ENCODE data around the gene OTOA.
"Not testable (repeated sequence)": the region's sequence is repeated elsewhere in the genome, so short reads cannot be mapped to it uniquely, and the experiment has no call there.

Gene OTOA

DNA sequence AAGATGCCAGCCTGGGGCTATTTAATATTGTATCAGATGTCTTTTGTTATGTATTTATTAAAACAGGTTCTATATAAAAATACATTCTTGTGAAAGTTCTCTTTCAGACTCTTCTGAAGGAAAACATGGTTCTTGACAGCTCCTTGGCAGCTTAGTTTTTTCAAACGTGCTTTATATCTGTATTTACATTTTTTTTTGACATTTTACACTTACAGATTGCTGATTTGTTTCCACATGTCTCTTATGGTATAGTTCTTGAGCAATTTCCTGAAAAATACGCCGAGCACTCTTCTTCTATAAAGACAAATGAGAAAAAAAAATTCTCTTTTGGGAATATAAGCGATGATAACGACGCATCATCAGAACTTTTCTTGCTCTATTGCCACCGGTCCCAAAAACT lies 20.9 kb upstream of the OTOA start:
- no peak for DNase-seq

DNA sequence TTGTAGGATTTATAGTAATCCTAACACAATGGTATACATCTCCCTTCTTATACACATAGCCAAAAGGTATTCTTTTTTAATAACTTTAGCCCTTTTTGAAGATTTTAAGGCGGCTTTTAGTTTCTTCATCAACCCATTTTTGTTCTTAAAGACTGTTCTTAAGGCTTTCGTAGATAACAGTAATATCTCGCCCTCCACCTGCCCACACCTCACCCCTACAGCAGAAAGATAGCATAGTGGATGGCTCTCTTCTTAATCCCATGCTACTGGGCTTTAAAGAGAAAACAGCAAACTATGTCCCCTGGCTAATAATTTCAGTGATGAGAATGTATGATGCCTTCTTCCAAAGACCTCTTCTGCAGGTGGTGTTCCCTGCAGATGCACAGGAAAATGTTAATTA lies 20.0 kb upstream of the OTOA start:
- no peak for DNase-seq

DNA sequence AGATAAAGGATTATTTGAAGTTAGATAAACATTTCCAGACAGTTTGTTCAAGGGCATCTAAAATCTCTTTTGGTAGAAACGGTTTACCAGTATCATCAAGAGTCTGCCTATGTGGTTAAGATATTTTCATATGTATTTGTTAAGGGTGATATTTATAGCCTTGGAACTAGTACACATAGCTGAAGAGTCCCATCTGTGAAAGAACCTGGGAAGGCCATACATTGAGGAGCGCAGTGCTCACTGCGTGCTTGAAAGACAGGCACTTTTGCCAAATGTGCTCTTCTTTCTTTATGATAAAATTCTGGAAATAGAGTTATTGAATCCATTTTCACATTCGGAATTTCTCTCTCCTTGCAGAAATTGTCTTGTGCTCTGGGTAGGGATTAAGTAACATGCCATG lies 19.1 kb upstream of the OTOA start:
- no peak for DNase-seq

DNA sequence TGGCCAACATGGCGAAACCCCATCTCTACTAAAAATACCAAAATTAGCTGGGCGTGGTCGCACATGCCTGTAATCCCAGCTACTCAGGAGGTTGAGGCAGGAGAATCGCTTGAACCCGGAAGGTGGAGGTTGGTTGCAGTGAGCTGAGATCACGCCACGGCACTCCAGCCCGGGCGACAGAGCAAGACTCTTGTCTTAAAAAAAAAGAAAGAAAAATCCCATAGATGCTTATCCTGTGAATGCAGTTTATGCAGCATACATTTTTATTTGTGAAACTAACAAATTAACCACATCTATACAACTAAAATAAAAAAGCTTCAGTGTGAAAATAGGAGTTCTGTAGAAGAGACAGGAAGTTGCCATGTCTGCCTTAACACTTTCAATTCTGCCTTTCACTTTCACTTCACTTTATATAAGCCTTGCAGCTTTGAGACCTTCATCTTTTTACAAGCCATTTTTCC lies 18.5 kb upstream of the OTOA start:
- DNase-seq: peak; percentile 29

DNA sequence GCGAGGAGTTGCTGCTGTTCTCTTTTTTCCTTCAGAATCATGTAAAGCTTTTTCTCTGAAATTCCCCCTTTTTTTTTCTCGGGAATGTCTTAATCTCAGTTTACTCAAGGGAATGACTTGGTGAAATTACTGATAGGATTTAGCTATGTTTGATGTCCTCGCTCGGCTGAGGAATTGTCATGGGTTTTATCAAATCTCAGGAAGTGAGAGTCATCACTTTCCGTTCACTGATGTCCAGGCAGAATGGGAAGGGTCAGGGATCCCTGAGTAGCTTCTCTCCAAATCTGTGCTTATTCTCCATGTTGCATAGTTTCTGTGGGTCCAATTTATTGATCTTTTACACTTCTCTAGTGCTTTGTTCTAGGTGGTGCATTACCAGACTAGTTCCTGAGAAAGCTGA lies 17.7 kb upstream of the OTOA start:
- DNase-seq: no peak

DNA sequence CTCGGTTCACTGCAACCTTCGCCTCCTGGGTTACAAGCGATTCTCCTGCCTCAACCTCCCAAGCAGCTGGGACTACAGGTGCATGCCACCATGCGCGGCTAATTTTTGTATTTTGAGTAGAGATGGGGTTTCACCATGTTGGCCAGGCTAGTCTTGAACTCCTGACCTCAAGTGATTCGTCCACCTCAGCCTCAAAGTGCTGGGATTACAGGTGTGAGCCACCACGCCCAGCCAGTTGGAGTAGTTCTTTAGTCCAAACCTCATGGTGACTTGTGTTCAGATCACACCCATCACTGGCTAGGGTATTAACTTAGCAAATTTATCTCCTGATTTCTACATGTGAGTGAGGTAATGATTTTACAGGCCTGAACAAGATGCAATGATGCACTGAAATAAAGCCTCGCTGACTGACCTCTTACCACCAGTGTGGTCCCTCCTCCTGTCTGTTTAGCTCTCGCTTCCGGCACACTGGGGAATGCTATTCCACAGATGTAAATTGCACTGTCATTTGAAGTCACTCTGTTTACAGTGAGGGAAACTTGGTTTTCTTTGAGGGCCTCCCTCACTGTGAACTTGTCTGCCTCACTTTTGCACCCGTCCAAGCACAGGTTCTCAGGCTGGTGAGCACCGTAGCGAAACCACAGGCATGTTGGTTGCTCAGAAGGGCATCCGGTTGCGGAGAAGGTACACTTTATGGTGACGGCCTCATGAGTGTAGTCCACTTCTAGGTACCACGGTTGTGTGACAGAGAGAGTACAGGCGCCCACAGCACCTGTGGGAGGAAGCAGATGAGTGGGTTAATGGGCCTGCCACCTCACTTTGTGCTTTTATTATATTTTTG lies 16.8 kb upstream of the OTOA start:
- peak; percentile 64 for DNase-seq

DNA sequence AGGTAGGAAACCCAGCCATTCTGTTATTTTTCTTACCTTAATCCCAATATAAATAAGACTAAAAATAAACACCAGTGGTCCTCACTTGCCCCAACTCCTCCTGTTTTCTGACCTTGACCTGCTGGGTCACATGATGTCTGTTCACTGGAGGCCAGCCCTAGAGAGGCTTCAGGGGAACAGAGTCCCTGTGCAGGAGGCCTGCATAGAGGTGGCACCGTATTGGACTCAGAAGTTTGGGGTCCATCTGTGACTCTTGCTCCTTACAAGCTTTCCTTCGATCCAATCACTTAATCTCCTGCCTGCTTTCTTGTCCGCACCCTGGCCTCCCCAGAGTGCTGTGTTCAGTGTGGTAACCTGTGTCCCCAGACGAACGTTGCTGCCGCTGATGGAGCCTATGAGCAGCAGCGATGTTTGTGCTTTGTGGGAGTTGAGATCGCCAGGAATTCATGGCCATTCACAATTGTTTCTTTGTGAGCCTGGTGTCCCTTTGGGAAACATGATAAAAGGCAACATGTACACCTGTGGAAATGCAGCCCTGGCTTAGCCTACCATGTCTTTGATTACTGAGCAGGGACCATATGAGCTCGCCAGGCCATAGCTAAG lies 16.1 kb upstream of the OTOA start:
- no peak for DNase-seq

DNA sequence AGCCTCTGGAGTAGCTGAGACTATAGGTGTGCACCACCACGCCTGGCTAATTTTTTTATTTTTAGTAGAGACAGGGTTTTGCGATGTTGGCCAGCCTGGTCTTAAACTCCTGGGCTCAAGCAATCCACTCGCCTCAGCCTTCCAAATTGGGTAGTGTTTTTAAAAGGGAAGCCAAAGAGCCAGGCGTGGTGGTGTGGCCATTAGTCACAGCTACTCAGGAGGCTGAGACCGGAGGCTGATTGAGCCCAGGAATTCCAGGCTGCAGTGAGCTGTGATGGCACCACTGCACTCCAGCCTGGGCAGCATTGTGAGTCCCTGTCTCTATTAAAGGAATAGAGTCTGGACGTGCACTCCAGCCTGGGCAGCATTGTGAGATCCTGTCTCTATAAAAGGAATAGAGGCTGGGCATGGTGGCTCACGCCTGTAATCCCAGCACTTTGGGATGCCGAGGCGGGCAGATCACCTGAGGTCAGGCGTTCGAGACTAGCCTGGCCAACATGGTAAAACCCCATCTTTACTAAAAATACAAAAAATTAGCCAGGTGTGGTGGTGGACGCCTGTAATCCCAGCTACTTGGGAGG lies 13.9 kb upstream of the OTOA start:
- DNase-seq: not testable (repeated sequence)

DNA sequence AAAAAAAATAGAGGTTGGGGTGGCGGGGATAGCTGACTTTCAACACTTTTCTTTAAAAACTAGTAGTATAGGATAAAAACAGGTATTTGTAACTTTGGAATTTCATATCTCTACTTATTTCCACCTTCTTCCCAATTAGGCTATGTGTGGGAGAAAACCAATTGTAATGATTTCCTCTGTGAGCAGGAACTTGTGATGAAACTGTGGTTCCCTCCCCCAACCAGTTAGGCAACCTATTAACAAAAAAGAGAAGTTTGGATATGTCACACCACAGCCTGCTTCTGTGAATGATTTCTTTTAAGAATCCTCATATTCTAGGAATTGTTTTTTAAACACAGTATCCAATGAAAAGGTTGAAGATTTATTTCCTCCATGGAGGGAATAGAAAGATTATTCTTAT lies 13.2 kb upstream of the OTOA start:
- no peak for DNase-seq

DNA sequence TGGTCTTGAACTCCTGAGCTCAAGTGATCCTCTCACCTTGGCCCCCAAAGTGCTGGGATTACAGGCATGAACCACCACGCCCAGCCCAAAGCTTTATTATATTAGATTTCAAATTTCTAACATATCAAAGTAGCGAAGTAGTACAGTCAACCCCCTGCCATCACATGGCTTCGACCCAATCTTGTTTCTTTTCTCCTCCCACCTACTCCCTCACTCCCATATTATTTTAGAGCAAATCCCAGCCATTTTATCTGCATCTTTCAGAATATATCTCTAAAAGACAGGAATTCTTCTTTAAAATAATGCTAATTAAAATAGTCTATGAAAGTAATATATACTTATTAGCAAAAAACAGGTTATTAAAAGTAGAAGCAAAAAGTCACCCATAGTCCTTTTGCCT lies 12.3 kb upstream of the OTOA start:
- DNase-seq: no peak

DNA sequence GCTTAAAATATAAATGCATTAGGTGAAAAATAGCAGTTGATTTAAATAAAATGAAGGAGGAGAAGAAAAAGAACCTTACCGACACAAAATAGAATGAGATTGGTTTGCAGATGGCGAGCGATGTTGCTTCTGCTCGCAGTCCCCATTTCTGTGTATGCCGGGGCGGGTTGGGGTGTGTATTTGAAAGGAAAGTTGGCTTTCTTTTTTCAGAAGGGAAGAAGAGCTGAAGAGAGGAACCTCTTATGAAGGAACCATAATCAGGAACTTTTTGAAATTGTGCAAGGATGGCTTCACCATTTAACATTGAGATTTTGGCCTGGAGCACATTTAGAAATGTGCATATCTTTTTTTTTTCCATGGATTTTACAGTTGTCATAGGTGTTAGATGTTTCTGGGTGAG lies 11.3 kb upstream of the OTOA start, which contains the start of gene IGSF6:
TSS of gene IGSF6 (minus strand) at position 156 of the 400 bp plus-strand sequence. CDS start at position 146, 10 bp downstream.
- no peak for DNase-seq

DNA sequence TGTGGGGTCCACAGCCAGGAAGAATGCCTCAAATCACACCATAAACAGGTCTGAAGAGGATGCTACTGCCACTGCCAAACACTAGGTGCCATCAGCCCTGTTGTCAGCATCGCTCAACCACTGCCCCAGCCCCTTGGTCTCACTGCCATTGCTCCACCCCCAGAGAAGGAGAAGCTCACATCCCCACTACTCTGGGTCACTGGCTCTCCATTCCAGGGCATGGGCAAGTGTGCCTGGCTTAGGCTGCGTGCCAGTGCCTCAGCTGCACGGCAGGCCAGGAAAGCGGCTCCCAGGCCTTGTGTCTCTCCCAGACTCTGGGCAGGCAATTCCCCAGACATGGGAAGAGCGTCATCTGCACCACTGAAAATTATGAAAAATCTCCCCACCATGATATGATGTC lies 10.2 kb upstream of the OTOA start:
- no peak for DNase-seq

DNA sequence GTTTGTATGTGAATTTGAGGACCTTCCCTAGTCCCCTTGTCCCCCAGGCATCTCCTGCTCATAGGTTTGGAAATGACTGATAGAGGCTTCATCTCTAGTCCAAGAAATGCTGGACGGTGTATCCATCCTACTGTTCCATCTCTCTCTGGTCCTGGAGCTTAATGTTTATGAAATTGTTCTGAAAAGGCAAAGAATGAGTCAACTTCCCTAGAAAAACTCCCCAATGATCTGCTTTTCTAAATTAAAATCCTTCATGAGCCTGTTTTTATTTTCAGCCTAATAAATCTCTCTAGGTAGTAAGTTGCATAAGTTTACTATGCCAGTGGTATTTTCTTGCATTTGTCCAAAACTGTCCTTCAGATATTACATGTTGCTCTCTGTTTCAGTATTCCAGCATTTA lies 9.3 kb upstream of the OTOA start:
- no peak for DNase-seq

DNA sequence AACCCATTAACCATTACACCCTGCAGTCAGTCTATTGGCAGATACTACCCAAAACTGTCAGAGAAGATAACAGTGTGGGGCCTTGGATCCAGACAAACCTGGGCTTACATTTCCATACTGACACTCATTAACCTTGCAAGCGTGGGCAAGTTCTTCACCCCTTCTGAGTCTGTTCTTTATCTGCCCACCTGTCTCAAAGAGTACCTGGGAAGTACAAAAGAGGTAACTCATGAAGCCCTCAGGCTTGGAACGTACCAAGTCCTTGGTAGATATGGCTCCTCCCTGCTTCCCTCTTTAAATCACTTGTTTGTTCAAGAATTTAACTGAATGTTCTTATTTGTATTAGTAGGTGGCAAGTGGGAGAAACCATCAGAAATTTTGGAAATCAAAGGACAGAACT lies 8.9 kb upstream of the OTOA start:
- DNase-seq: no peak

DNA sequence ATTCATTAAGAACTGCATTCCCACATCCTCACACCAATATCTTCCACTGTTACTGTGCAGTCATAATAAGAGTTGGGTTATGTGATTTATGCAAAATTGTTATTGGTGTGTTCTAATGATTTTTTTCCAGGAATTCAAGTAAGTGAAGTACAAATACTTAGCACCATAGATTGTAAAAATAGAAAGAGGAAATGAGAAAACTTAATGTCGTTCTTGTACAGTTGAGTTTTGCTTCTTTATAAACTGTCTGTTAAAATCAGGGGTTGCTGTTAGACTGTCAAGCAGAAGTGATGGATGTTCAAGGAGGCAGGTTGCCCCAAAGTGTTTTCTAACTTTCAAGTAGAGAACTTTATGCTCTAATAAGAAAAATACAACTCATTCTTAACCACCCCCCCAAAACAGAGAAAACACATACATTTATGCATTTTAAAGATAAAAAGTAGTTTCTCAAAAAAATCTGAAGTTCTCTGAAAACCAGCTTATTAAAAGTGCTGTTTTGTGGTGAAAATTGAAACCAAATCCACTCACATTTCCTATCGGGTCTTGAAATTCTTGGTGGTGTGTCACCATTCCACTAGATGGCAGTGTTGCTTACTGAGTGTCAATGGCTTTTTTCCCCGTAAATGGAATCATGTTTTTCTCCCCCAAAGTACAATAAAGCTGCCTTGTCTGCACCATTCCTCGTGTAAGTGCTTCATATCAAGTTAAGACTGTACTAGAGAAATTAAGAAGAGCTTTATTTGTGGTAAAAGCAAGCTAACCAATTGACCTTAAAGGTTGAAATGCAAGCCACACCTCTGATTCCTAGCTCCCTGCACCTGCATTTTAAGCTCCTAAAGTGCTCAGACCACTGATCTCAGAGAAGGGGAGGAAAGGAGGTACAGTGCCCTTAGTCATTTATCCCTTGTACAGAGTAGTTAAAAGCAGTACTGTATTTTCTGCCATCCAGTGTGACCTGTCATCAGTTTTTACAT lies 6.7 kb upstream of the OTOA start:
- no peak for DNase-seq

DNA sequence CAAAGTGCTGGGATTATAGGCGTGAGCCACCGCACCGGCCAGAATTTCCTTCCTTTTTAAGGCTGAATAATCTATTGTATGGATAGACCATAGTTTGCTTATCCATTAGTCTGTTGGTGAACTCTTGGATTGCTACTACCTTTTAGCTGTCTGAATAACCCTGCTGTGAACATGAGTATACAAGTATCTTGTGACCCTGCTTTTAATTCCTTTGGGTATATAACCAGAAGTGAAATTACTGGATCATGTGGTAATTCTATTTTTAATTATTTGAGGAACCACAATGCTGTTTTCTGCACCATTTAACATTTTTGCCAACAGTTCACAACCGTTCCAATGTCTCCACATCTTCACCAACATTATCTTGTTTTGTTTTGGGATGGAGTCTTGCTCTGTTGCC lies 4.6 kb upstream of the OTOA start:
- no peak for DNase-seq

DNA sequence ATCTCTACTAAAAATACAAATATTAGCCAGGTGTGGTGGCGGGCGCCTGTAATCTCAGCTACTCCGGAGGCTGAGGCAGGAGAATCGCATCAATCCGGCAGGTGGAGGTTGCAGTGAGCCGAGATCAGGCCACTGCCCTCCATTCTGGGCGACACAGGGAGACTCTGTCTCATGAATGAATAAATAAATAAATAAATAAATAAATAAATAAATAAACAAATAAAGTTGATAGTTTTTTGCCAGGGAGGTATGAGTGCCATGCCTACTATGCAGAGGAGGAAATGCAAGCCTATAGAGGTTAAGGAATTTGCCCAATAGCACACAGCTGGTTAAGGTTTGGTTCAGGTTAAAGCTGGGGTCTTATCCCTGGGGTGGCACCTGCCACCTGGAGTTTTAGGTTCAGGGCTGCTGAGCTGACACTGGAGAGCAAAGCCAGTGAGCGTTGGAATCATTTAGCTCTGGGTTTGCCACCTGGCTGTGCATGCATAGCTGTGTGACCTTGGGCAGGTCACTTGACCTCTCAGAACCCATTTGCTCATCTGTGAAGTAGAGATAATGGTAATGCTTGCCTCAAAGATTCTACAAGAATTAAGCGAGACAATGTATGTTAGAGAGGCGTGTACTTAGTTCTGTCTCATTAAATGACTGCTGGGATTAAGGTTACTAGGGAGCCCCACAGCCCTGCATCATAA lies 1.2 kb downstream of the OTOA start:
- DNase-seq: no peak

DNA sequence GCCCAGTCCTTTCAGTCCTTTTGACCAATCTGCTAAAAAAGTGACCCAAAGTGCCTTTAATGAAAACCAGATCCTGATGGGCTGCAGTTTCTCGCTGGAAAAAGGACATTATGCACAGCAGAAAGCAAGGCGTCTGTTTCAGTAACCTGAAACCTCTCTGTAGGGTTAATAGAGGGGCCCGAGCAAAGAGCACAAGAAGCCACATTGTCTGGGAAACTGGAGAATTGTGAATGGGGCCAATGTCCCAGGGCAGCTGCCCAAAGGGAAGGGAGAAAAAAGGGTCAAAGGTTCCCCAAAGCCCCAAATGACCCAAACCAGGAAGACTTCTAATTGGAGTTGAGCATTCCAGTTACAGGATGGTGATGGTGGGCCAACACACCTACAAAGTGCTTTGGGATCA lies 3.0 kb downstream of the OTOA start:
- no peak for DNase-seq

DNA sequence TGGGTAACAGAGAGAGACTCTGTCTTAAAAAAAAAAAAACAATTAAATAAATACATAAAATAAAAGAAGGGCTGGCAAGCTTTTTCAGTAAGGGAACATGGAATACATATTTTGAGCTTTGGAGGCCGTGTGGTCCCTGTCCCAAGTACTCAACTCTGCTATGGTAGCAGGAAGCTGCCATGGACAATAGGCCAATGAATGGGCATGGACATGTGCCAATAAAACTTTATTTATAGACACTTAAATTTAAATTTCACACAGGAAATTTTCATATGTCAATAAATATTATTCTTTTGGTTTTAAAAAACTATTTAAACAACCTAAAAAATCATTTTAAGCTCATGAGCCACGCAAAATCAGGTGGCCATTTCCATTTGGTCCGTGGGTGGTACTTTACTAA lies 3.8 kb downstream of the OTOA start:
- DNase-seq: no peak

DNA sequence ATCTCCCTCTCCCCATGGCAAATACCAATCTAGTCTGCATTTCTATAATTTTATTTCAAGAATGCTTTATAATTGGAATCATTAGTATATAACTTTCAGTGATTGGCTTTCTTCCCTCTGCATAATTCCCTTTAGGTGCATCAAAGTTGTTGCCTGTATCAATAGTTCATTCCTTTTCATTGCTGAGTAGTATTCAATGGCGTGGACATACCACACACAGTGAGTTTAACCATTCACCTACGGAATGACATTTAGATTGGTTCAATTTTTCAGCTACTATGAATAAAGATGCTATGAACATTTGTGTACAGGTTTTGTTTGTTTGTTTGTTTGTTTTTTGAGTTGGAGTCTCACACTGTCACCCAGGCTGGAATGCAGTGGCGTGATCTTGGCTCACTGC lies 9.7 kb downstream of the OTOA start:
- no peak for DNase-seq

DNA sequence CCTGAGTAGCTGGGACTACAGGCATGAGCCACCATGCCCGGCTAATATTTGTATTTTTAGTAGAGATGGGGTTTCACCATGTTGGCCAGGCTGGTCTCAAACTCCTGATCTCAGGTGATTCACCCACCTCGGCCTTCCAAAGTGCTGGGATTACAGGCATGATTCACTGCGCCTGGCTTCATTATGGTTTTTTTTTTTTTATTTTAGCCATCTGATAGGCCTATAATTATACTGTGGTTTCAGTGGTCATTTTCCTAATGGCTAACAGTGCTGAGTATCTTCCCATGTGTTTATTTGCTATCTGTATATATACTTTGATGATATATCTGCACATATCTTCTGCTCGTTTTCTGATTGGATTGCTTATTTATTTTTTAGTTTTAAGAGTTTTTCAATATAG lies 10.7 kb downstream of the OTOA start:
- not testable (repeated sequence) for DNase-seq

DNA sequence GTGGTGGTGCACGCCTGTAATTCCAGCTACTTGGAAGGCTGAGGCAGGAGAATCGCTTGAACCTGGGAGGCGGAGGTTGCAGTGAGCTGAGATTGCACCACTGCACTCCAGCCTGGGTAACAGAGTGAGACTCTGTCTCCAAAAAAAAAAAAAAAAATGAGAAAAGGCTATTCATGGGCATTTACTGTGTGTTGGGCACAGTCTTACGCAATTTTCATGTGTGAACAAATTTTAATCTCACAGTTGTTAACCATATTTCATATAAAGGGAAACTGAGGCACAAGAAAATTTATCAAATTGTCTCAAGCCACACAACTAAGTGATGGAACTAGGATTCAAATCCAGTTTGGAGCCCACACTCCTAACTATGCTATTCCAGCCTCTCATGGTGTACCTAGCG lies 16.9 kb downstream of the OTOA start:
- not testable (repeated sequence) for DNase-seq

Measured in activated CD8-positive, alpha-beta memory T cell treated with anti-CD3 and anti-CD28 coated beads, Interleukin-2, amount 50 U/mL, for 4 hours (primary cell).